HepG2 (cell line): ENCODE results near the gene HEXD. TPM values are rescaled to one million over a fixed set of nuclear protein-coding genes. Genes with fewer than 3 reads are reported as not detected.

ENCODE experiments used
- HDAC2 ChIP-seq: sonication (generic); formaldehyde crosslinking; IDR thresholded peaks from 2 replicates; pipeline ENCODE4 v1.4.0; 2020; ENCODE audit warnings: missing genetic modification reagents
- HNF4A ChIP-seq: sonication (generic); formaldehyde crosslinking; IDR thresholded peaks from 2 replicates; pipeline ENCODE4 v1.4.0; 2020; ENCODE audit warnings: missing genetic modification reagents
- TOE1 ChIP-seq: sonication (generic); formaldehyde crosslinking; IDR thresholded peaks from 2 replicates; pipeline ENCODE4 v1.4.0; 2020; ENCODE audit warnings: mild to moderate bottlenecking, missing genetic modification reagents
- ZNF776 ChIP-seq: sonication (generic); formaldehyde crosslinking; IDR thresholded peaks from 2 replicates; pipeline ENCODE4 v1.4.0; 2020; ENCODE audit warnings: mild to moderate bottlenecking, missing genetic modification reagents
- ZNF777 ChIP-seq: sonication (generic); formaldehyde crosslinking; IDR thresholded peaks from 2 replicates; pipeline ENCODE4 v1.4.0; 2020; ENCODE audit warnings: missing genetic modification reagents
- ZNF879 ChIP-seq: sonication (generic); formaldehyde crosslinking; IDR thresholded peaks from 2 replicates; pipeline ENCODE4 v1.8.1; 2023; ENCODE audit warnings: missing genetic modification reagents
- polyA plus RNA-seq, 8 experiments: library from polyadenylated mRNA; depleted of rRNA in 3 of 8; stranded (reverse) in 7 of 8; unstranded in 1 of 8; fragments of >200 nt; fragmentation: Illumina TruSeq in 4 of 8; extraction: Trizol in 4 of 8; gene quantifications; 2 replicates each; pipeline versions ENCODE4 v1.2.1 to v1.2.3, GENCODE V29; 2011 to 2016; ENCODE audit warnings: low read depth in 4 of 8, missing spikeins in 1 of 8, mixed read lengths in 1 of 8; ENCODE audit not compliant: insufficient read depth in 1 of 8
- total RNA-seq, 5 experiments: library from RNA; depleted of rRNA; stranded (reverse); fragments of >200 nt; fragmentation: Illumina TruSeq; extraction: Trizol; gene quantifications; 2 replicates each; pipeline ENCODE4 v1.2.3, GENCODE V29; 2016; ENCODE audit warnings: low read depth in 1 of 5
- TF ChIP-seq, protein P1 (sequence below): sonication (generic); formaldehyde crosslinking; IDR thresholded peaks from 2 replicates; pipeline ENCODE4 v1.4.0; 2020; ENCODE audit warnings: mild to moderate bottlenecking, missing genetic modification reagents
- TF ChIP-seq, protein P2 (sequence below): IDR thresholded peaks from 2 replicates; pipeline ENCODE4 v1.4.0; 2020; ENCODE audit warnings: mild to moderate bottlenecking, missing genetic modification reagents
- TF ChIP-seq, protein P3 (sequence below): IDR thresholded peaks from 2 replicates; pipeline ENCODE4 v1.6.1; 2016; ENCODE audit warnings: missing compliant biosample characterization, missing genetic modification reagents, borderline replicate concordance
- TF ChIP-seq, protein P4 (sequence below): sonication (generic); formaldehyde crosslinking; IDR thresholded peaks from 2 replicates; pipeline ENCODE4 v1.4.0; 2020; ENCODE audit warnings: mild to moderate bottlenecking, missing genetic modification reagents

The HEXD gene
- total and polyA plus RNA-seq, 2 of the 13 experiments (the other 11 are each of a cell fraction or from before 2014, with no cell fraction given), result 22.3 to 41.8 TPM

DNA sequence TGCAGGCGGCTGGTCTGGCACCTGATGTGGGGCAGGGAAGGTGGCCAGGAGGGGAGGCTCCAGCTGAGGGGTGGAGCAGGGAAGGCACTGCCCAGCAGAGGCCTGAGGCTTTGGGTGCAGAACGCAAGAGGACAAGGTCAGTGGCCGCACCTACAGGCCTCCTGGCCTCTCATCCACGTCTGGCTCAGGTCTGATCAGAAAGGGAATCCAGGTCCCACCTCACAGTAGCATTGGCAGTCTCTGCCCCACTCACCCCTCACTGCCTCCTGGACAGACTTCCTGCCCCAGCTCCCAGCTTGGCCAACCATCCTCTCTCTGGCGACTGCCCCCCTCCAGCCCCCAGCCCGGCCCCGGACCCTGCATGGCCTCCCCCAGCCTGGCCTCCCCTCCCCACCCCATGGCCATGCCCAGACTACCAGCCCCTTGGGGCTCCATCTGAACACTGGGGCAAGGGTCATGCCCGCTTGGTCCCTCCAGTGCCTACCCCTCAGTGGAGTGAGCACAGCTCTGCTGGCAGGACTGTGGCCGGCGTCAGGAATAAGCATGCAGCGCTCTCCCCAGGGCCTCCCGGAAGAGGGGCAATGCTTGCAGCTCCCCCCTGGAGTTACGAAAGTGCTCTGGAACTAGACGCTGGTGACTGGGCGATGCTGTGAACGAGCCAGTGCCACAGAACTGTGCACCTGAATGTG lies 42.0 kb upstream of the HEXD start (continued):
- TF ChIP-seq, protein P1, sequence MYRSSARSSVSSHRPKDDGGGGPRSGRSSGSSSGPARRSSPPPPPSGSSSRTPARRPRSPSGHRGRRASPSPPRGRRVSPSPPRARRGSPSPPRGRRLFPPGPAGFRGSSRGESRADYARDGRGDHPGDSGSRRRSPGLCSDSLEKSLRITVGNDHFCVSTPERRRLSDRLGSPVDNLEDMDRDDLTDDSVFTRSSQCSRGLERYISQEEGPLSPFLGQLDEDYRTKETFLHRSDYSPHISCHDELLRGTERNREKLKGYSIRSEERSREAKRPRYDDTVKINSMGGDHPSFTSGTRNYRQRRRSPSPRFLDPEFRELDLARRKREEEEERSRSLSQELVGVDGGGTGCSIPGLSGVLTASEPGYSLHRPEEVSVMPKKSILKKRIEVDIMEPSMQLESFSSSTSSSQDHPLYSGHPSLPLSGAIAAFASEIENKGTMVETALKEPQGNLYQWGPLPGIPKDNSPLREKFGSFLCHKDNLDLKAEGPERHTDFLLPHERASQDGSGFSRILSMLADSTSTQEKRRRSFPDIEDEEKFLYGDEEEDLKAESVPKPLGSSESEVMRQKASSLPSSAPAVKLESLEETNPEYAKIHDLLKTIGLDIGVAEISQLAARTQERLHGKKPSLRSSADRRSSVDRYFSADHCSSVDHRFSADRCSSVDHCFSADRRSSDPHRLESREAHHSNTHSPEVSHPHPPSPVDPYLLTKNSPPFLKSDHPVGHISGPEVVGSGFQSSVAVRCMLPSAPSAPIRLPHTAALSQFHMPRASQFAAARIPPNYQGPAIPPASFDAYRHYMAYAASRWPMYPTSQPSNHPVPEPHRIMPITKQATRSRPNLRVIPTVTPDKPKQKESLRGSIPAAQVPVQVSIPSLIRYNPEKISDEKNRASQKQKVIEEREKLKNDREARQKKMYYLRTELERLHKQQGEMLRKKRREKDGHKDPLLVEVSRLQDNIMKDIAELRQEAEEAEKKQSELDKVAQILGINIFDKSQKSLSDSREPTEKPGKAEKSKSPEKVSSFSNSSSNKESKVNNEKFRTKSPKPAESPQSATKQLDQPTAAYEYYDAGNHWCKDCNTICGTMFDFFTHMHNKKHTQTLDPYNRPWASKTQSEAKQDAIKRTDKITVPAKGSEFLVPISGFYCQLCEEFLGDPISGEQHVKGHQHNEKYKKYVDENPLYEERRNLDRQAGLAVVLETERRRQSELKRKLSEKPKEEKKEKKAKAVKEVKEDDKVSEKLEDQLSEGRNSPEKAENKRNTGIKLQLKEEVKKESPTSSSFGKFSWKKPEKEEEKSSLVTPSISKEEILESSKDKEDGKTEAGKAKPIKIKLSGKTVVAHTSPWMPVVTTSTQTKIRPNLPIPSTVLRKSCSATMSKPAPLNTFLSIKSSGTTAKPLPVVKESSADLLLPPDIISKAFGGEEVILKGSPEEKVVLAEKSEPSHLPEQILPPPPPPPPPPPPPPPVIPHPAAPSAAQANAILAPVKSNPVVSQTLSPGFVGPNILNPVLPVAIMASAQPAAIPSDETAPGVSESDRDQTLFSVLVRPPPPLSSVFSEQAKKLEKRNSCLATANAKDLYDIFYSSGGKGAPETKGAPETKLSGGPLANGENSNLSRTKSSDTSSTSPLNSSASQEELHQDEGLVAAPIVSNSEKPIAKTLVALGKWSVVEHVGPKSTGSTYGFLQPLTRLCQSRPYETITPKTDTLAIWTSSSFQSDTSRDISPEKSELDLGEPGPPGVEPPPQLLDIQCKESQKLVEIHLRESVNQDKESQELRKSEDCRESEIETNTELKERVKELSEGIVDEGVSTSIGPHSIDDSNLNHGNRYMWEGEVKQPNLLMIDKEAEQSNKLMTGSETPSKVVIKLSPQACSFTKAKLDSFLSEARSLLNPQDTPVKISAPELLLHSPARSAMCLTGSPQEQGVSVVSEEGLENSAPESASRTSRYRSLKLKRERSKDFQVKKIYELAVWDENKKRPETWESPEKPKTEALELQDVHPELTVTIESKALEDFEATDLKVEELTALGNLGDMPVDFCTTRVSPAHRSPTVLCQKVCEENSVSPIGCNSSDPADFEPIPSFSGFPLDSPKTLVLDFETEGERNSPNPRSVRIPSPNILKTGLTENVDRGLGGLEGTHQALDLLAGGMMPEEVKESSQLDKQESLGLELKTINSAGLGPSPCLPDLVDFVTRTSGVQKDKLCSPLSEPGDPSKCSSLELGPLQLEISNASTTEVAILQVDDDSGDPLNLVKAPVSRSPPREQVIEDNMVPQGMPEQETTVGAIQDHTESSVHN, result no peak
- no peak for TF ChIP-seq ZNF879 (CRISPR knock-in tag)
- TF ChIP-seq ZNF777 (CRISPR knock-in tag), result no peak
- TF ChIP-seq, protein P2, sequence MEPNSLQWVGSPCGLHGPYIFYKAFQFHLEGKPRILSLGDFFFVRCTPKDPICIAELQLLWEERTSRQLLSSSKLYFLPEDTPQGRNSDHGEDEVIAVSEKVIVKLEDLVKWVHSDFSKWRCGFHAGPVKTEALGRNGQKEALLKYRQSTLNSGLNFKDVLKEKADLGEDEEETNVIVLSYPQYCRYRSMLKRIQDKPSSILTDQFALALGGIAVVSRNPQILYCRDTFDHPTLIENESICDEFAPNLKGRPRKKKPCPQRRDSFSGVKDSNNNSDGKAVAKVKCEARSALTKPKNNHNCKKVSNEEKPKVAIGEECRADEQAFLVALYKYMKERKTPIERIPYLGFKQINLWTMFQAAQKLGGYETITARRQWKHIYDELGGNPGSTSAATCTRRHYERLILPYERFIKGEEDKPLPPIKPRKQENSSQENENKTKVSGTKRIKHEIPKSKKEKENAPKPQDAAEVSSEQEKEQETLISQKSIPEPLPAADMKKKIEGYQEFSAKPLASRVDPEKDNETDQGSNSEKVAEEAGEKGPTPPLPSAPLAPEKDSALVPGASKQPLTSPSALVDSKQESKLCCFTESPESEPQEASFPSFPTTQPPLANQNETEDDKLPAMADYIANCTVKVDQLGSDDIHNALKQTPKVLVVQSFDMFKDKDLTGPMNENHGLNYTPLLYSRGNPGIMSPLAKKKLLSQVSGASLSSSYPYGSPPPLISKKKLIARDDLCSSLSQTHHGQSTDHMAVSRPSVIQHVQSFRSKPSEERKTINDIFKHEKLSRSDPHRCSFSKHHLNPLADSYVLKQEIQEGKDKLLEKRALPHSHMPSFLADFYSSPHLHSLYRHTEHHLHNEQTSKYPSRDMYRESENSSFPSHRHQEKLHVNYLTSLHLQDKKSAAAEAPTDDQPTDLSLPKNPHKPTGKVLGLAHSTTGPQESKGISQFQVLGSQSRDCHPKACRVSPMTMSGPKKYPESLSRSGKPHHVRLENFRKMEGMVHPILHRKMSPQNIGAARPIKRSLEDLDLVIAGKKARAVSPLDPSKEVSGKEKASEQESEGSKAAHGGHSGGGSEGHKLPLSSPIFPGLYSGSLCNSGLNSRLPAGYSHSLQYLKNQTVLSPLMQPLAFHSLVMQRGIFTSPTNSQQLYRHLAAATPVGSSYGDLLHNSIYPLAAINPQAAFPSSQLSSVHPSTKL (CRISPR knock-in tag), result peak; percentile 34; the same call in 1 of the 2 replicates
- TF ChIP-seq, protein P3, sequence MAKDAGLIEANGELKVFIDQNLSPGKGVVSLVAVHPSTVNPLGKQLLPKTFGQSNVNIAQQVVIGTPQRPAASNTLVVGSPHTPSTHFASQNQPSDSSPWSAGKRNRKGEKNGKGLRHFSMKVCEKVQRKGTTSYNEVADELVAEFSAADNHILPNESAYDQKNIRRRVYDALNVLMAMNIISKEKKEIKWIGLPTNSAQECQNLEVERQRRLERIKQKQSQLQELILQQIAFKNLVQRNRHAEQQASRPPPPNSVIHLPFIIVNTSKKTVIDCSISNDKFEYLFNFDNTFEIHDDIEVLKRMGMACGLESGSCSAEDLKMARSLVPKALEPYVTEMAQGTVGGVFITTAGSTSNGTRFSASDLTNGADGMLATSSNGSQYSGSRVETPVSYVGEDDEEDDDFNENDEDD (CRISPR knock-in tag), result no peak
- no peak for TF ChIP-seq TOE1 (CRISPR knock-in tag)
- TF ChIP-seq HDAC2 (CRISPR knock-in tag), result peak; percentile 42; the same call in 1 of the 2 replicates
- TF ChIP-seq, protein P4, sequence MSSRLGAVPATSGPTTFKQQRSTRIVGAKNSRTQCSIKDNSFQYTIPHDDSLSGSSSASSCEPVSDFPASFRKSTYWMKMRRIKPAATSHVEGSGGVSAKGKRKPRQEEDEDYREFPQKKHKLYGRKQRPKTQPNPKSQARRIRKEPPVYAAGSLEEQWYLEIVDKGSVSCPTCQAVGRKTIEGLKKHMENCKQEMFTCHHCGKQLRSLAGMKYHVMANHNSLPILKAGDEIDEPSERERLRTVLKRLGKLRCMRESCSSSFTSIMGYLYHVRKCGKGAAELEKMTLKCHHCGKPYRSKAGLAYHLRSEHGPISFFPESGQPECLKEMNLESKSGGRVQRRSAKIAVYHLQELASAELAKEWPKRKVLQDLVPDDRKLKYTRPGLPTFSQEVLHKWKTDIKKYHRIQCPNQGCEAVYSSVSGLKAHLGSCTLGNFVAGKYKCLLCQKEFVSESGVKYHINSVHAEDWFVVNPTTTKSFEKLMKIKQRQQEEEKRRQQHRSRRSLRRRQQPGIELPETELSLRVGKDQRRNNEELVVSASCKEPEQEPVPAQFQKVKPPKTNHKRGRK (CRISPR knock-in tag), result no peak
- no peak for TF ChIP-seq ZNF776
- no peak for TF ChIP-seq HNF4A (CRISPR knock-in tag)
